GM19025 (cell line): ENCODE results near the gene ZC3H10.
"Not testable (repeated sequence)": the region's sequence is repeated elsewhere in the genome, so short reads cannot be mapped to it uniquely, and the experiment has no call there.

Source experiments
- ATAC-seq: cut with Tn5 transposase; IDR thresholded peaks from one replicate; pipeline ENCODE4 v1.9.1; 2021; ENCODE audit warnings: mild to moderate bottlenecking, low read depth, moderate library complexity; ENCODE audit not compliant: unreplicated experiment

The ZC3H10 gene

GRCh38 chr12:56152756-56153677, 35.0 kb downstream of the ZC3H10 start:
- no peak for ATAC-seq

GRCh38 chr12:56153678-56154065, 35.6 kb downstream of the ZC3H10 start:
- no peak for ATAC-seq

GRCh38 chr12:56154246-56154771, 36.2 kb downstream of the ZC3H10 start:
- ATAC-seq, result no peak

GRCh38 chr12:56154818-56155217, 36.8 kb downstream of the ZC3H10 start:
- no peak for ATAC-seq

GRCh38 chr12:56155256-56155845, 37.3 kb downstream of the ZC3H10 start:
- ATAC-seq, result no peak

GRCh38 chr12:56156464-56157200, 38.6 kb downstream of the ZC3H10 start:
- ATAC-seq, result not testable (repeated sequence)

- ATAC-seq, result peak; percentile 25
Observed at GRCh38 chr12:56157201-56158028, 39.3 kb downstream of the ZC3H10 start.

- ATAC-seq, result peak; percentile 82
Observed at GRCh38 chr12:56158029-56158925, 40.2 kb downstream of the ZC3H10 start, which contains the start of gene MYL6. MYL6 (plus strand) TSS chr12:56158359; CDS start chr12:56158402, 43 bp downstream.

- no peak for ATAC-seq
Observed at GRCh38 chr12:56158926-56159461, 40.9 kb downstream of the ZC3H10 start.

GRCh38 chr12:56159482-56160192, 41.6 kb downstream of the ZC3H10 start:
- ATAC-seq, result no peak

GRCh38 chr12:56160193-56160763, 42.2 kb downstream of the ZC3H10 start:
- ATAC-seq, result no peak

GRCh38 chr12:56160894-56161689, 43.0 kb downstream of the ZC3H10 start:
- ATAC-seq, result no peak

GRCh38 chr12:56161690-56162351, 43.8 kb downstream of the ZC3H10 start:
- ATAC-seq, result no peak

GRCh38 chr12:56162468-56163290, 44.6 kb downstream of the ZC3H10 start:
- no peak for ATAC-seq

- no peak for ATAC-seq
Observed at GRCh38 chr12:56163533-56164344, 45.7 kb downstream of the ZC3H10 start.
